Germinal center (tissue), 1 donor: ENCODE measurements around the gene SETSIP.
"Not testable (repeated sequence)": the region's sequence is repeated elsewhere in the genome, so short reads cannot be mapped to it uniquely, and the experiment has no call there.

Experiments used
- DNase-seq: peaks from one replicate; pipeline ENCODE4 v3.0.0; 2012; ENCODE audit warnings: mixed read lengths, low spot score

Gene SETSIP

GRCh38 chr1:92075311-92075710 lies at the start of gene SETSIP:
Gene SETSIP, minus strand, starts transcription at chr1:92075411. Its CDS starts 0 bp downstream, at chr1:92075411.
- no peak for DNase-seq

- no peak for DNase-seq
Observed at GRCh38 chr1:92123868-92124267, 48.7 kb upstream of the SETSIP start.

GRCh38 chr1:92118826-92119225 lies 43.6 kb upstream of the SETSIP start:
- no peak for DNase-seq

- no peak for DNase-seq
Observed at GRCh38 chr1:92117526-92117925, 42.3 kb upstream of the SETSIP start.

- DNase-seq: no peak
Observed at GRCh38 chr1:92108631-92109030, 33.4 kb upstream of the SETSIP start.

- no peak for DNase-seq
Observed at GRCh38 chr1:92105546-92106081, 30.4 kb upstream of the SETSIP start.

GRCh38 chr1:92096317-92096716 lies 21.1 kb upstream of the SETSIP start:
- DNase-seq: no peak

- no peak for DNase-seq
Observed at GRCh38 chr1:92095874-92096273, 20.7 kb upstream of the SETSIP start.

- no peak for DNase-seq
Observed at GRCh38 chr1:92094595-92094994, 19.4 kb upstream of the SETSIP start.

- DNase-seq: no peak
Observed at GRCh38 chr1:92094090-92094489, 18.9 kb upstream of the SETSIP start.

- DNase-seq: no peak
Observed at GRCh38 chr1:92091625-92092024, 16.4 kb upstream of the SETSIP start.

- no peak for DNase-seq
Observed at GRCh38 chr1:92087542-92087941, 12.3 kb upstream of the SETSIP start.

- DNase-seq: no peak
Observed at GRCh38 chr1:92085727-92086126, 10.5 kb upstream of the SETSIP start.

GRCh38 chr1:92084651-92085050 lies 9.4 kb upstream of the SETSIP start:
- no peak for DNase-seq

- DNase-seq: no peak
Observed at GRCh38 chr1:92081031-92081430, 5.8 kb upstream of the SETSIP start.

- peak; percentile 78 for DNase-seq
Observed at GRCh38 chr1:92080128-92080985, 5.1 kb upstream of the SETSIP start, which contains the start of gene BTBD8. Gene BTBD8, plus strand, starts transcription at chr1:92080345. Its CDS starts 227 bp downstream, at chr1:92080572.

GRCh38 chr1:92079441-92079840 lies 4.2 kb upstream of the SETSIP start:
- no peak for DNase-seq

- DNase-seq: not testable (repeated sequence)
Observed at GRCh38 chr1:92078077-92078476, 2.9 kb upstream of the SETSIP start.

GRCh38 chr1:92076363-92076762 lies 1.2 kb upstream of the SETSIP start:
- DNase-seq: no peak

- not testable (repeated sequence) for DNase-seq
Observed at GRCh38 chr1:92074446-92074845, 765 bp downstream of the SETSIP start.

GRCh38 chr1:92070892-92071291 lies 4.3 kb downstream of the SETSIP start:
- no peak for DNase-seq

GRCh38 chr1:92066321-92066720 lies 8.9 kb downstream of the SETSIP start:
- no peak for DNase-seq

GRCh38 chr1:92065042-92065441 lies 10.2 kb downstream of the SETSIP start:
- no peak for DNase-seq

GRCh38 chr1:92051948-92052347 lies 23.3 kb downstream of the SETSIP start:
- DNase-seq: no peak
